Hepatocyte (in vitro differentiated cells): ENCODE results near the gene PSMB7.

Experiments used
- CTCF ChIP-seq: fragments of 200-600 bp; sonication (generic); IDR thresholded peaks from 2 replicates; pipeline ENCODE4 v1.5.1; 2016; ENCODE audit warnings: antibody characterized with exemption, mild to moderate bottlenecking; ENCODE audit not compliant: poor library complexity
- EZH2 ChIP-seq: fragments of 200-600 bp; sonication (generic); IDR thresholded peaks from 2 replicates; pipeline ENCODE4 v1.6.1; 2016; ENCODE audit warnings: antibody characterized with exemption, mild to moderate bottlenecking, borderline replicate concordance
- EZH2phosphoT487 ChIP-seq: fragments of 200-600 bp; sonication (generic); IDR thresholded peaks from one replicate; pipeline ENCODE4 v1.6.1; 2018; ENCODE audit warnings: antibody characterized with exemption, mild to moderate bottlenecking, low read depth, moderate library complexity; ENCODE audit not compliant: unreplicated experiment, severe bottlenecking

- TF ChIP-seq CTCF (no peak), EZH2 (no peak), EZH2phosphoT487 (no peak)
These were observed 58.4 kb downstream of the PSMB7 start for GRCh38 chr9:124356745-124357390.
